Gastrocnemius medialis (tissue), 4 donors: ENCODE measurements around the gene BNC2. TPM values are rescaled to one million over a fixed set of nuclear protein-coding genes. Genes with fewer than 3 reads are reported as not detected.

ENCODE experiments used
- ATAC-seq, 2 donors: fragments of 150-250 bp; one replicate each; pipeline ENCODE4 v1.9.1; 2016
- DNase-seq, 2 donors: peaks; one replicate each; pipeline ENCODE4 v3.0.0-alpha.2; 2019
- H3K27ac ChIP-seq, 4 donors: fragments of 200-600 bp; sonication (generic); 1 replicate in 1 of 4; 2 replicates in 3 of 4; pipeline ENCODE4 v1.5.1; 2016 to 2018; ENCODE audit warnings: mild to moderate bottlenecking in 2 of 4, moderate library complexity in 1 of 4
- H3K27me3 ChIP-seq, 3 donors: fragments of 200-600 bp; sonication (generic) in 2 of 3; 1 replicate in 1 of 3; 2 replicates in 2 of 3; pipeline versions ENCODE4 v1.5.1 to v1.6.0; 2016 to 2019; ENCODE audit warnings: mild to moderate bottlenecking in 1 of 3, moderate library complexity in 1 of 3
- H3K36me3 ChIP-seq, 2 donors: fragments of 200-600 bp; sonication (generic) in 1 of 2; one replicate each; pipeline ENCODE4 v1.5.1; 2017 to 2018
- H3K4me1 ChIP-seq, 2 donors: fragments of 200-600 bp; sonication (generic) in 1 of 2; one replicate each; pipeline ENCODE4 v1.5.1; 2016 to 2017; ENCODE audit warnings: mild to moderate bottlenecking in 2 of 2
- H3K4me3 ChIP-seq, 4 donors: fragments of 200-600 bp; sonication (generic) in 3 of 4; 1 replicate in 1 of 4; 2 replicates in 3 of 4; pipeline ENCODE4 v1.5.1; 2016 to 2019; ENCODE audit warnings: mild to moderate bottlenecking in 2 of 4
- H3K9me3 ChIP-seq, 3 donors: fragments of 200-600 bp; sonication (generic) in 2 of 3; 1 replicate in 1 of 3; 2 replicates in 2 of 3; pipeline ENCODE4 v1.5.1; 2016 to 2019
- POLR2A ChIP-seq, 2 donors: fragments of 450-650 bp; IDR thresholded peaks; one replicate each; pipeline ENCODE4 v1.6.1; 2017; ENCODE audit warnings: antibody characterized with exemption in 2 of 2, mild to moderate bottlenecking in 2 of 2, moderate library complexity in 2 of 2
- in situ Hi-C, 4 donors: fragments of 200-750 bp; cut with MboI; loops; one replicate each; pipeline versions ENCODE4 v1.15.0 to v1.8.0; 2017; ENCODE audit warnings: low sequenced_read_pairs in 4 of 4
- intact Hi-C: fragments of 100-400 bp; cut with DNase I; formaldehyde crosslinking; loops from one replicate; pipeline ENCODE4 v1.15.1; 2023; ENCODE audit warnings: low total_unique reads
- total RNA-seq, 4 donors: library from RNA; depleted of rRNA; stranded (reverse); fragments of >200 nt; gene quantifications; one replicate each; pipeline versions ENCODE4 v1.1.0 to v1.2.3, GENCODE V29; 2016
- TF ChIP-seq, protein P1 (sequence below), 5 experiments: fragments of 450-650 bp in 3 of 5; fragments of 200-600 bp in 2 of 5; sonication (generic) in 2 of 5; IDR thresholded peaks in 4 of 5; conservative IDR thresholded peaks in 1 of 5; 1 replicate in 4 of 5; 2 replicates in 1 of 5; pipeline ENCODE4 v1.5.1; 2016 to 2019; ENCODE audit warnings: antibody characterized with exemption in 5 of 5, mild to moderate bottlenecking in 3 of 5, moderate library complexity in 3 of 5

The BNC2 gene
- total RNA-seq, 4 donors from 2014 or later, result 40.9 to 122 (median 68.7) TPM

DNA sequence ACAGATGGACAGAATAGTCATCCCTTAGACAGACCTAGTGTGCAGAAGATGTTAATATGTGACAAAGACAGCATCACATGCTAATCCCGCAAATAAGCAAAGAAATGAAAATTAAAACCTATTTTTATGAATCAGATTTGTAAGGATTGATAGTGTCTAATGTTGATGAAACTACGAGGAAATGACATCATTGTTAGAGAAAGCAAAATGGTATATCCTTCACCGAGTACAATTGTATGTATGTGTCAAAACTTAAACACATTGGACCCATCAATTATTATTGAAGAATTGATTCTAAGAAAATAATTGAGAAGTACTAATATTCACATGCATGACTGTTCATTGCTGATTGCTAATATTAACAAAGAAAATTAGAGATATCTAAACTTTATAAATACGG lies 493.2 kb downstream of the BNC2 start:
- no peak overlapping the region for H3K4me3 ChIP-seq
- no peak overlapping the region for H3K27ac ChIP-seq
- TF ChIP-seq POLR2A (IDR thresholded peaks at IDR 0.05), result no peak
- TF ChIP-seq, protein P1, sequence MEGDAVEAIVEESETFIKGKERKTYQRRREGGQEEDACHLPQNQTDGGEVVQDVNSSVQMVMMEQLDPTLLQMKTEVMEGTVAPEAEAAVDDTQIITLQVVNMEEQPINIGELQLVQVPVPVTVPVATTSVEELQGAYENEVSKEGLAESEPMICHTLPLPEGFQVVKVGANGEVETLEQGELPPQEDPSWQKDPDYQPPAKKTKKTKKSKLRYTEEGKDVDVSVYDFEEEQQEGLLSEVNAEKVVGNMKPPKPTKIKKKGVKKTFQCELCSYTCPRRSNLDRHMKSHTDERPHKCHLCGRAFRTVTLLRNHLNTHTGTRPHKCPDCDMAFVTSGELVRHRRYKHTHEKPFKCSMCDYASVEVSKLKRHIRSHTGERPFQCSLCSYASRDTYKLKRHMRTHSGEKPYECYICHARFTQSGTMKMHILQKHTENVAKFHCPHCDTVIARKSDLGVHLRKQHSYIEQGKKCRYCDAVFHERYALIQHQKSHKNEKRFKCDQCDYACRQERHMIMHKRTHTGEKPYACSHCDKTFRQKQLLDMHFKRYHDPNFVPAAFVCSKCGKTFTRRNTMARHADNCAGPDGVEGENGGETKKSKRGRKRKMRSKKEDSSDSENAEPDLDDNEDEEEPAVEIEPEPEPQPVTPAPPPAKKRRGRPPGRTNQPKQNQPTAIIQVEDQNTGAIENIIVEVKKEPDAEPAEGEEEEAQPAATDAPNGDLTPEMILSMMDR (IDR thresholded peaks at IDR 0.05 in 4 of 5, conservative IDR thresholded peaks at IDR 0.05 in 1 of 5), result no peak
- ATAC-seq (no peak), DNase-seq (no peak)
- H3K36me3 ChIP-seq, result no peaks in the 10 kb centered on the region
- in situ Hi-C loops, result no loop called here
- no peaks in the 10 kb centered on the region for H3K27me3 ChIP-seq
- intact Hi-C loops, result no loop called here
- H3K4me1 ChIP-seq, result no peaks in the 10 kb centered on the region
- no peaks in the 10 kb centered on the region for H3K9me3 ChIP-seq

DNA sequence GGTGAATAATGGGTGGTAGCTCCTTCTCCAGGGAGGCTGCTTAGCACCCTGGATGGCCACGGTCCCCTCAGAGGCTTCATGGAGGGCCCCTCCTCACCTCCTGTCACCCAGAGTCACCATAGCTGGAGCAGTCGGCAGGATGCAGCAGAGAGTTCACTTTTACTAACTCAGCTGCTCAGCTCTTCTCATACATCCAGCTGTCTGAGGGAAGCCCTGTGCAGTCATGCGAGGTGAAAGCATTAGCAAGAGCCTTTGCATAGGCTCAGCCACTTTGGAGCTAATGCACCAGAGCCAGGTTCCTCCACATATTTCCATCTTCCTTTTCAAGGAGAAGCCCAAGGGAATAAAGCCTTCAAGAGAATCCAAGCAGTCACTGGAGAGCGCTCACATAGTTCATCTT lies 499.2 kb downstream of the BNC2 start:
- no peaks in the 10 kb centered on the region for H3K4me1 ChIP-seq
- ATAC-seq (no peak), DNase-seq (no peak)
- H3K27me3 ChIP-seq, result no peaks in the 10 kb centered on the region
- in situ Hi-C loops, result no loop called here
- H3K9me3 ChIP-seq, result no peaks in the 10 kb centered on the region
- no peak overlapping the region for H3K27ac ChIP-seq
- no peaks in the 10 kb centered on the region for H3K36me3 ChIP-seq
- TF ChIP-seq, protein P1 (IDR thresholded peaks at IDR 0.05 in 4 of 5, conservative IDR thresholded peaks at IDR 0.05 in 1 of 5), result no peak
- no peak for TF ChIP-seq POLR2A (IDR thresholded peaks at IDR 0.05)
- no peak overlapping the region for H3K4me3 ChIP-seq
- intact Hi-C loops, result no loop called here

DNA sequence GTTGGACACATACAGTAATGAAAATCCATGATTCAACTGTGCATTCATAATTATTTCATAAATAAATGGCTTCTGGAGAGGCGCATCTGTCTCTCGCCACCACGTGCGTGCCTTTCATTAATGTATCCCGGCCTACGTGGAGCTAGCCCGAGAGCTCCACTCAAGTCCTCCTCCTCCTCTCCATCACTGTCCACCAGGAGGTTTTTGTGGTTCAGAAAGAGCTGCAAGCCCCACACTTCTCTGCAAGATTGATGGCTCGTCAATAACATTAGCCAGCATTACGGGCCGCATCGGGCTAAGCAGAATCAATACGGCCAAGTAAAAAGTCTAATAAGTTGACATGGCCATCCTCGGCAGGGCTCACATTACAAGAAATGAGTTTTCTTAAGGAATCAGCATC lies 499.8 kb downstream of the BNC2 start:
- Histone ChIP-seq H3K9me3 (no peaks in the 10 kb centered on the region), H3K4me3 (no peak overlapping the region), H3K36me3 (no peaks in the 10 kb centered on the region), H3K27me3 (no peaks in the 10 kb centered on the region), H3K4me1 (no peaks in the 10 kb centered on the region), H3K27ac (no peak overlapping the region)
- DNase-seq (no peak), ATAC-seq (no peak)
- intact Hi-C loops (no loop called here), in situ Hi-C loops (no loop called here)
- TF ChIP-seq, protein P1 (IDR thresholded peaks at IDR 0.05 in 4 of 5, conservative IDR thresholded peaks at IDR 0.05 in 1 of 5), result no peak
- no peak for TF ChIP-seq POLR2A (IDR thresholded peaks at IDR 0.05)

DNA sequence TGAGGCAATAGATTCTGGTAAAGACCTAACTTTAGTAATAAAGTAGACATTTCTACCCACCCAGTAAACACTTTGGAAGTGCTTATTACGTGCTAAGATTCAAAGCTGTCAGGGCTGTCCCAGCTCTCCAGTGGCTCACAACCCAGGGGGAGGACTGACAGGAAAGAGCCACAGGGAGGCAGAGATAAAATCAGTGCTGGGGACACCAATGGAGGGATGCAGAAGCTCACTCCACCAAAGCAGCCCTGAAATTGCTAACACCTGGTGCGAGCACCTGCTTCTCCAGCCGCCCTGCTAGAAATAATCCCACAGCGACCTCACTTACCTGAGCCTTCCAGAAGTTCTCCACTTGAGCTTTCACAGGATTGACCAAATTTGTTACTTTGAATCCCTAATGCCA lies 501.0 kb downstream of the BNC2 start:
- Histone ChIP-seq H3K27ac (no peak overlapping the region), H3K27me3 (no peaks in the 10 kb centered on the region), H3K9me3 (no peaks in the 10 kb centered on the region), H3K4me1 (no peaks in the 10 kb centered on the region), H3K4me3 (no peak overlapping the region), H3K36me3 (no peaks in the 10 kb centered on the region)
- TF ChIP-seq, protein P1 (IDR thresholded peaks at IDR 0.05 in 4 of 5, conservative IDR thresholded peaks at IDR 0.05 in 1 of 5), result no peak
- TF ChIP-seq POLR2A (IDR thresholded peaks at IDR 0.05), result no peak
- no peak for ATAC-seq
- intact Hi-C loops (no loop called here), in situ Hi-C loops (no loop called here)
- DNase-seq, result no peak
